Stimulated activated CD4-positive, alpha-beta T cell treated with anti-CD3 and anti-CD28 coated beads, Interleukin-1b, Interleukin-23, amount 100 ng/mL, for 48 hours (primary cell): ENCODE data around the gene SPATA31A3.
"Not testable (repeated sequence)": the region's sequence is repeated elsewhere in the genome, so short reads cannot be mapped to it uniquely, and the experiment has no call there.

Source experiments
- DNase-seq: peaks from one replicate; pipeline ENCODE4 v3.0.0-alpha.2; 2020

Gene SPATA31A3

DNA sequence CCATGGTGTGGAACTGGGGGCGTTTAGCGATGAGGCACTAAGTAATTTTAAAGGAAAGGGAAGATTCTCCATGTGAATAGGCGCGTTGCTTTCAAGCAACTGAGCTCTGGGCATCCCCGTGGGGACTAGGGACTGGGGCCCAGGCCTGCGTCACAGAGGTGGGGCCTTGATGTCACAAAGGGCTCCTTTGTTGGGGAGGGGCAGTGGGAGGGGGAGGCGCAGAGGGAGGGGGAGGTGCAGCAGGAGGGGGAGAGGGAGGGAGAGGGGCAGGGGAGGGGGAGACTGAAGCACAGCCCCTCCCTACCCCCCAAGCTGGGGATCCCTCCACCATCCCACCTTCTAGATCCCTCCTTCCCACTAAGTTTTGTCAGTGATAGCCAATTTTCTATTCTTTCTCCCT, at the start of gene SPATA31A3:
TSS of gene SPATA31A3 (minus strand) at position 101 of the 400 bp plus-strand sequence. CDS start at position 72, 29 bp downstream.
- not testable (repeated sequence) for DNase-seq

DNA sequence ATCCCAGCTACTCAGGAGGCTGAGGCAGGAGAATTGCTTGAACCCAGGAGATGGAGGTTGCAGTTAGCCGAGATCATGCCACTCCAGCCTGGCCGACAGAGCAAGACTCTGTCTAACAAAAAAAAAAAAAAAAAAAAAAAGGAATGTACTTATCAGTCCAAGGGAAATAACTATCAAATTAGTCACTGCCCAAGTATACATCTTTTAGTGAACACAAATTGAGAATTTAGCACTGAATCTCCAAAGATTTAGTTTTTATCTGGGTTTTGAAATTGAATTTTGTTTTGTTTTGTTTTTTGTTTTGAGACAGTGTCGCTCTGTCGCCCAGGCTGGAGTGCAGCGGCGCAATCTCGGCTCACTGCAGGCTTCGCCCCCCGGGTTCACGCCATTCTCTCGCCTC, 39.8 kb downstream of the SPATA31A3 start:
- not testable (repeated sequence) for DNase-seq

DNA sequence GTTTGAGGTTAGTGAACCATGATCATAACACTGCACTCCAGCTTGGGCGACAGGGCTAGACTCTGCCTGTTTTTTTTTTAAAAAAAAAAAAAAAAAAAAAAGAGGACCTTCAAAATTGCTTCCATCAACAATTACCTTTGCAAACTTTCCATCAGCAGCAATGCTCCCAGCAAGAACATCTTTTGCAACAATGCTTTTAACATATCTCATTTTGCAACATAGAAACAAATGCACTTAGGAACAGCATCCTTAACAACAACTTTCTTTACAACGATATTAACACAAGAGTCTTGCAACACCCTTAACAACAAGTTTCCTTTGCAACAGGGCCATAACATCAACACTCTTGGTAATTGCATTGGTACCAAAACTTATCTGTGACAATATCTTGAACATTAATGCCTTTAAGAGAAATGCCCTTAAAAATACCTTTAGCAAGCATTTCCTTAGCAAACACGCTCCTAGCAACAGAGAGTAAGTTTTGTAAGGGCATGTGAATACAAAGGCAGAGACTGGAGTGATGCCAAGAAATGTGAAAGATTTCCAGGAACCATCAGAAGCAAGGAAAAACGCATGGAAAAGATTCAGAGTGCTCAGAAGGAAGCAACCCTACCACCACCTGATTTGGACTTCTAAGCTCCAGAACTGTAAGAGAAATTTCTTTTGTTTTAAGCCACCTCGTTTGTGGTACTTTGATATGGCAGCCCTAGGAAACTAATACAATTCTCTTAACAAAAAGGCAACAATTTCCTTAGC, 49.8 kb downstream of the SPATA31A3 start:
- DNase-seq: not testable (repeated sequence)

DNA sequence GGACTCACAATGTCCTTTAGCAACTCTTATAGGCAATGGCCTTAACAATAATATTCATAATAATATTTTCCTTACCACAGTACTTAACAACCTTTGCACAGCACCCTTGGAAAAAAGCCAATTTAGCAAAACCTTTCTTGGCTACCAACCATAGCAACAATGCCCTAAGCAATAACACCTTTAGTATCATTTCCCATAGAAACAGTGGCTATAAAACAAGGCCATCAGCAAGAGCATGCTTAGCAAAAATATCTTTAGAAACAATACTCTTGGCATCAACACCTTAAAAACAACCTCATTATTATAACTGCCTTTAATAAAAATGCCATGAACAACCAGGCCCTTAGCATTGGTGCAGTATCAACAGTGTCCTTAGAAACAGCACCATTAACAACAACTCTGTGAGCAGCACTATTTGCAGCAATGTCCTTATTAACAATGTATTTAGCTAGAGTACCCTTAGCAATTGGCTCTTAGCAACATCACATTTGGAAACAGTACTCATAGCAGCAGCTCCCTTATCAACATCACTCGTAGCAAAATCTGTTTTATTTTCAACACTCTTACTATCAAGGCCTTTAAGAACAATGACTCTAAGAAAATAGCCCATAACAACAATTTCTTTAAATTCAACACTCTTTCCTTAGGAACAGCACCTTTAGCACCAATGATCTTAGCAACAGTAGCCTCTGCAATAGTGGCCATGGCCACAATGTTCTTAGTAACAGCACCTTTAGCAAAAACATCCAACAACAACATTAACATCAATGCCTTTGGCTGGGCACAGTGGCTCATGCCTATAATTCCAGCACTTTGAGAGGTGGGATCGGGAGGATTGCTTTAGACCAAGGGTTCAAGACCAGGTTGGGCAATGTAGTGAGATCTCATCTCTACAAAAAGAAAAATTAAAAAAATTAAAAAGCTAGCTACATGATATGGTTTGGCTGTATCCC, 52.2 kb downstream of the SPATA31A3 start:
- not testable (repeated sequence) for DNase-seq

DNA sequence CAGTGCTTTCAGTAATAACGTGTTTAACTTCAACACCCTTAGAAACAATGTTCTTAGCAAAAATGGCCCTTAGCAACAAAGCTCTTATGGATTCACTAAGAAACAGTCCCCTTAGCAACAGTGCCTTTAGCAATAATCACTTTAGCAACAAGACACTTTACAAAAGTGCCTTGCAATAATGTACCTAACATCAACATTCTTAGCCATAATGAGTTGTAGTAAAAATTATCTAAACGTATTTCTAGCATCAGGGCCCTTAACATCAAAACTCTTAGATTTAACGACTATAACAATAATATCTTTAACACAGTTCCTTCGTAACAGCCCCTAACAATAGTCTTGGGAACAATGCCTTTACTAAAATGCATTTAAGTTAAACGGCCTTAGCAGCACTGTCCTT, 54.0 kb downstream of the SPATA31A3 start:
- DNase-seq: not testable (repeated sequence)

- DNase-seq: not testable (repeated sequence)
These were observed 54.7 kb downstream of the SPATA31A3 start for GRCh38 chr9:66937662-66938061.
